OCI-LY3 (cell line): ENCODE data around the gene TECTA.

Experiments used
- H2AFZ ChIP-seq: fragments of 200-600, 300-600 bp; shearing (Covaris generic); 2 replicates; pipeline ENCODE4 v1.6.0; 2014; ENCODE audit warnings: antibody characterized with exemption, low read depth, low read length
- H3K27ac ChIP-seq: fragments of 200-600, 300-600 bp; sonication (generic); 2 replicates; pipeline ENCODE4 v1.5.1; 2014; ENCODE audit warnings: mild to moderate bottlenecking, low read length, moderate library complexity, mixed read lengths
- H3K27me3 ChIP-seq: fragments of 200-600, 300-600 bp; sonication (generic); 2 replicates; pipeline ENCODE4 v1.6.1; 2014; ENCODE audit warnings: low read depth, low read length, mixed read lengths
- H3K36me3 ChIP-seq: fragments of 200-600, 300-600 bp; sonication (generic); replicated peaks from 2 replicates; pipeline ENCODE3; 2014; ENCODE audit warnings: low read depth, low read length, mixed read lengths
- H3K4me1 ChIP-seq: fragments of 300-600, 200-600 bp; sonication (generic); 2 replicates; pipeline ENCODE4 v1.6.1; 2014; ENCODE audit warnings: low read length, mixed read lengths
- H3K4me2 ChIP-seq: fragments of 200-600, 300-600 bp; sonication (generic); 2 replicates; pipeline ENCODE4 v1.6.1; 2014; ENCODE audit warnings: low read length, mixed read lengths
- H3K4me3 ChIP-seq: fragments of 300-600, 200-600 bp; sonication (generic); 2 replicates; pipeline ENCODE4 v1.5.1; 2014; ENCODE audit warnings: antibody characterized with exemption, mild to moderate bottlenecking, low read length, moderate library complexity
- H3K79me2 ChIP-seq: fragments of 300-600, 200-600 bp; shearing (Covaris generic); 2 replicates; pipeline ENCODE4 v1.6.1; 2014; ENCODE audit warnings: mild to moderate bottlenecking, low read length, mixed read lengths
- H3K9ac ChIP-seq: fragments of 300-600, 200-600 bp; shearing (Covaris generic); 2 replicates; pipeline ENCODE4 v1.6.0; 2014; ENCODE audit warnings: mild to moderate bottlenecking, low read length, moderate library complexity
- H3K9me3 ChIP-seq: fragments of 200-600, 300-600 bp; shearing (Covaris generic); 2 replicates; pipeline ENCODE4 v1.6.1; 2014; ENCODE audit warnings: low read length, mixed read lengths; ENCODE audit not compliant: insufficient read depth
- H4K20me1 ChIP-seq: fragments of 200-600, 300-600 bp; sonication (generic); 2 replicates; pipeline ENCODE4 v1.6.1; 2016; ENCODE audit warnings: low read length, mixed read lengths; ENCODE audit not compliant: insufficient read depth
- CTCF ChIP-seq: fragments of 200-600, 300-600 bp; sonication (generic); IDR thresholded peaks from 2 replicates; pipeline ENCODE4 v1.5.1; 2014; ENCODE audit warnings: antibody characterized with exemption, low read length, low read depth
- EZH2phosphoT487 ChIP-seq: fragments of 200-600 bp; shearing (Covaris generic); IDR thresholded peaks from 2 replicates; pipeline ENCODE4 v1.6.1; 2018; ENCODE audit warnings: antibody characterized with exemption, mixed run types, low read depth

The TECTA gene

GRCh38 chr11:121063728-121064127 is 37.3 kb upstream of the TECTA start:
- Histone ChIP-seq H3K4me1 (peaks cover 26% of the 10 kb centered on the region), H3K4me3 (no peak overlapping the region), H3K36me3 (peaks cover 29% of the 10 kb centered on the region), H3K79me2 (no peaks in the 10 kb centered on the region), H2AFZ (no peak overlapping the region), H3K9ac (no peak overlapping the region), H3K27me3 (no peaks in the 10 kb centered on the region), H3K27ac (no peak overlapping the region), H3K9me3 (no peaks in the 10 kb centered on the region), H3K4me2 (no peak overlapping the region), H4K20me1 (no peaks in the 10 kb centered on the region)
- TF ChIP-seq CTCF, result peak; percentile 38
- no peak for TF ChIP-seq EZH2phosphoT487

GRCh38 chr11:121066623-121067022 is 34.4 kb upstream of the TECTA start:
- no peak overlapping the region for H2AFZ ChIP-seq
- no peaks in the 10 kb centered on the region for H3K27me3 ChIP-seq
- H3K79me2 ChIP-seq, result no peaks in the 10 kb centered on the region
- H3K27ac ChIP-seq, result no peak overlapping the region
- no peak overlapping the region for H3K9ac ChIP-seq
- TF ChIP-seq EZH2phosphoT487 (no peak), CTCF (no peak)
- no peaks in the 10 kb centered on the region for H4K20me1 ChIP-seq
- peaks cover 24% of the 10 kb centered on the region for H3K36me3 ChIP-seq
- H3K4me3 ChIP-seq, result no peak overlapping the region
- H3K9me3 ChIP-seq, result no peaks in the 10 kb centered on the region
- peaks cover 11% of the 10 kb centered on the region for H3K4me1 ChIP-seq
- no peak overlapping the region for H3K4me2 ChIP-seq

- peaks cover 11% of the 10 kb centered on the region for H3K4me1 ChIP-seq
- peaks cover 27% of the 10 kb centered on the region for H3K36me3 ChIP-seq
- H3K9ac ChIP-seq, result no peak overlapping the region
- H3K9me3 ChIP-seq, result no peaks in the 10 kb centered on the region
- TF ChIP-seq CTCF, result no peak
- TF ChIP-seq EZH2phosphoT487, result no peak
- H2AFZ ChIP-seq, result no peak overlapping the region
- H3K4me3 ChIP-seq, result no peak overlapping the region
- no peaks in the 10 kb centered on the region; the same call in 1 of the 2 replicates for H4K20me1 ChIP-seq
- no peak overlapping the region for H3K27ac ChIP-seq
- H3K27me3 ChIP-seq, result no peaks in the 10 kb centered on the region
- no peaks in the 10 kb centered on the region for H3K79me2 ChIP-seq
- H3K4me2 ChIP-seq, result no peak overlapping the region
Measured at GRCh38 chr11:121067026-121067425, 34.0 kb upstream of the TECTA start.

GRCh38 chr11:121067453-121067852 is 33.6 kb upstream of the TECTA start:
- TF ChIP-seq EZH2phosphoT487 (no peak), CTCF (no peak)
- Histone ChIP-seq H3K27ac (no peak overlapping the region), H3K36me3 (peaks cover 25% of the 10 kb centered on the region), H3K9ac (no peak overlapping the region), H4K20me1 (no peaks in the 10 kb centered on the region; the same call in 1 of the 2 replicates), H3K4me2 (no peak overlapping the region), H2AFZ (no peak overlapping the region), H3K9me3 (no peaks in the 10 kb centered on the region), H3K4me1 (peaks cover 11% of the 10 kb centered on the region), H3K79me2 (no peaks in the 10 kb centered on the region), H3K27me3 (no peaks in the 10 kb centered on the region), H3K4me3 (no peak overlapping the region)
